A673 (cell line): ENCODE measurements around the gene CCT2. TPM values are rescaled to one million over a fixed set of nuclear protein-coding genes. Genes with fewer than 3 reads are reported as not detected.

Experiments used
- BruUV-seq: library from RNA; stranded (reverse); fragments of 400-500 nt; replicated peaks from 2 replicates; lab custom pipeline; 2021; lab: Mats Ljungman, UMichigan
- CTCF ChIA-PET: fragments of 300-600 bp; sonication (Branson Sonifier 250); formaldehyde crosslinking; loops from one replicate; lab custom pipeline; 2022; ENCODE audit warnings: antibody characterized with exemption; lab: Charles Lee
- POLR2A ChIA-PET: fragments of 300-600 bp; sonication (Branson Sonifier 250); formaldehyde crosslinking; loops from one replicate; lab custom pipeline; 2022; ENCODE audit warnings: antibody characterized with exemption; ENCODE audit not compliant: low non-redundant PET; lab: Charles Lee
- DNase-seq: peaks from one replicate; pipeline ENCODE4 v3.0.0-alpha.2; 2015; ENCODE audit warnings: low spot score
- H3K27ac ChIP-seq: fragments of 200-600 bp; sonication (generic); 2 replicates; pipeline ENCODE4 v1.5.1; 2016; ENCODE audit warnings: mixed run types, low read depth, mild to moderate bottlenecking, mixed read lengths, antibody characterized with exemption, low read length; ENCODE audit not compliant: poor library complexity, severe bottlenecking
- H3K27me3 ChIP-seq: fragments of 200-600 bp; sonication (generic); replicated peaks from 2 replicates; pipeline ENCODE4 v1.6.1; 2017; ENCODE audit warnings: mixed run types, low read depth, mild to moderate bottlenecking, mixed read lengths, antibody characterized with exemption, low read length; ENCODE audit not compliant: insufficient read depth, poor library complexity
- H3K36me3 ChIP-seq: fragments of 200-600 bp; sonication (generic); 2 replicates; pipeline ENCODE4 v1.6.1; 2016; ENCODE audit warnings: mixed run types, mild to moderate bottlenecking, mixed read lengths, antibody characterized with exemption, low read length; ENCODE audit not compliant: insufficient read depth, poor library complexity, severe bottlenecking
- H3K4me1 ChIP-seq: fragments of 200-600 bp; sonication (generic); 2 replicates; pipeline ENCODE4 v1.6.1; 2017; ENCODE audit warnings: mixed run types, mild to moderate bottlenecking, mixed read lengths, antibody characterized with exemption, low read length; ENCODE audit not compliant: insufficient read depth, poor library complexity, severe bottlenecking
- H3K4me3 ChIP-seq: fragments of 200-600 bp; sonication (generic); 2 replicates; pipeline ENCODE4 v1.5.1; 2016; ENCODE audit warnings: low read depth, mixed run types, mild to moderate bottlenecking, mixed read lengths, low read length; ENCODE audit not compliant: poor library complexity, severe bottlenecking
- H3K9me3 ChIP-seq: fragments of 200-600 bp; sonication (generic); 2 replicates; pipeline ENCODE4 v1.6.1; 2016; ENCODE audit warnings: mixed run types, low read depth, mild to moderate bottlenecking, mixed read lengths, antibody characterized with exemption, low read length; ENCODE audit not compliant: poor library complexity, severe bottlenecking
- EZH2 ChIP-seq: fragments of 200-600 bp; sonication (generic); IDR thresholded peaks from 2 replicates; pipeline ENCODE4 v1.6.1; 2017; ENCODE audit warnings: borderline replicate concordance, low read depth, mild to moderate bottlenecking, mixed read lengths, antibody characterized with exemption, low read length; ENCODE audit not compliant: poor library complexity, severe bottlenecking
- intact Hi-C: fragments of 100-400 bp; cut with micrococcal nuclease; formaldehyde crosslinking; loops from one replicate; pipeline ENCODE4 v1.10.0; 2022; ENCODE audit not compliant: unreplicated experiment
- total RNA-seq: library from RNA; stranded (reverse); gene quantifications from 2 replicates; pipeline ENCODE4 v1.2.3, GENCODE V29; 2021
- TF ChIP-seq, protein P1 (sequence below): fragments of 300-800, 200-600 bp; sonication (generic); conservative IDR thresholded peaks from 2 replicates; pipeline ENCODE4 v1.5.1; 2017; ENCODE audit warnings: low read depth, mild to moderate bottlenecking, antibody characterized with exemption, low read length, moderate library complexity, mixed read lengths

Gene CCT2
- total RNA-seq, 1 experiment from 2014 or later: 566 TPM

DNA sequence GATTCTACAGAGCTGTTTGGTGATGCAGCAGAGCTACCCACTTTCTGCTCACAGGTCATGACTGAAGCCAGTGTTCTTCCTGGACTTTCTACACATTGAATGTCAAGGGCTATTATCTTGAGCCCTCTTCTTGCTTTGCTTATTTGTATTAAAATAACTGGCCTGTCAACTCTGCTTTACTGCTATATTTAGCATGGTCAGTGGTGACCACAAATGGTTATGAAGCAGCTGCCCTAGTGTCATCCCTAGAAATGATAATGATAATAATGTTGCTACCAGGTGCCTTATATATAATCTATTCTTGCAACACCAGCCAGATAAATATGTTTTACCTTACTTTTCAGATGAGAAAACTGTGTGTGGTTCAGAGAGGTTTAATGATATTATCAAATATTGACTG, 28.1 kb downstream of the CCT2 start:
- no TSS peak for BruUV-seq
- CTCF ChIA-PET: no interaction called here
- Histone ChIP-seq H3K9me3 (no peaks in the 10 kb centered on the region), H3K27me3 (no peaks in the 10 kb centered on the region), H3K27ac (no peak overlapping the region), H3K4me3 (no peak overlapping the region), H3K36me3 (no peaks in the 10 kb centered on the region), H3K4me1 (no peaks in the 10 kb centered on the region)
- intact Hi-C loops: no loop called here
- TF ChIP-seq, protein P1, sequence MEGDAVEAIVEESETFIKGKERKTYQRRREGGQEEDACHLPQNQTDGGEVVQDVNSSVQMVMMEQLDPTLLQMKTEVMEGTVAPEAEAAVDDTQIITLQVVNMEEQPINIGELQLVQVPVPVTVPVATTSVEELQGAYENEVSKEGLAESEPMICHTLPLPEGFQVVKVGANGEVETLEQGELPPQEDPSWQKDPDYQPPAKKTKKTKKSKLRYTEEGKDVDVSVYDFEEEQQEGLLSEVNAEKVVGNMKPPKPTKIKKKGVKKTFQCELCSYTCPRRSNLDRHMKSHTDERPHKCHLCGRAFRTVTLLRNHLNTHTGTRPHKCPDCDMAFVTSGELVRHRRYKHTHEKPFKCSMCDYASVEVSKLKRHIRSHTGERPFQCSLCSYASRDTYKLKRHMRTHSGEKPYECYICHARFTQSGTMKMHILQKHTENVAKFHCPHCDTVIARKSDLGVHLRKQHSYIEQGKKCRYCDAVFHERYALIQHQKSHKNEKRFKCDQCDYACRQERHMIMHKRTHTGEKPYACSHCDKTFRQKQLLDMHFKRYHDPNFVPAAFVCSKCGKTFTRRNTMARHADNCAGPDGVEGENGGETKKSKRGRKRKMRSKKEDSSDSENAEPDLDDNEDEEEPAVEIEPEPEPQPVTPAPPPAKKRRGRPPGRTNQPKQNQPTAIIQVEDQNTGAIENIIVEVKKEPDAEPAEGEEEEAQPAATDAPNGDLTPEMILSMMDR: no peak
- POLR2A ChIA-PET: no interaction called here
- no peak for DNase-seq

DNA sequence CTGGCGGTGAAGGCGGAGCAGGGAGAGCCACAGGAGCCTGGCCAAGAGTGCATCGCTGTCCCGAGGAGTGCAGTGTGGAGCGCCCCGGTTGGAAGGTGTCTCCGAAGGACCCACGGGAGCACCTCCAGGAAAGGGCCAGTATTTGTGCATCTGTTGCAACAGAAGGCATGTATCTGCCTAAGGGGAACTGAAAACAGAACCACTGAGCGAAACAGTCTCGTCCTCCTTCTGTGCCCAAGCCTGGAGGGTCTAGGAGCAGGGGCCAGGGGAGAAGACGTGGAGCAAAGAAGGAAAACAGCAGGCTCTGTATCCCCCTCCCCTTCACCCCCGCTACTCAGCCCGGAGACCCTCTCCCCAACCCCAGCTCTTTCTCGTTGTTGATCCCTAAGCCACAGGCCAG, 30.8 kb downstream of the CCT2 start:
- BruUV-seq: no TSS peak
- ChIA-PET CTCF (no interaction called here), POLR2A (no interaction called here)
- Histone ChIP-seq H3K36me3 (no peaks in the 10 kb centered on the region), H3K4me3 (no peak overlapping the region), H3K27ac (no peak overlapping the region), H3K9me3 (no peaks in the 10 kb centered on the region), H3K4me1 (peaks cover 19% of the 10 kb centered on the region), H3K27me3 (no peaks in the 10 kb centered on the region)
- intact Hi-C loops: no loop called here
- no peak for DNase-seq
- TF ChIP-seq, protein P1: no peak
- TF ChIP-seq EZH2: no peak

DNA sequence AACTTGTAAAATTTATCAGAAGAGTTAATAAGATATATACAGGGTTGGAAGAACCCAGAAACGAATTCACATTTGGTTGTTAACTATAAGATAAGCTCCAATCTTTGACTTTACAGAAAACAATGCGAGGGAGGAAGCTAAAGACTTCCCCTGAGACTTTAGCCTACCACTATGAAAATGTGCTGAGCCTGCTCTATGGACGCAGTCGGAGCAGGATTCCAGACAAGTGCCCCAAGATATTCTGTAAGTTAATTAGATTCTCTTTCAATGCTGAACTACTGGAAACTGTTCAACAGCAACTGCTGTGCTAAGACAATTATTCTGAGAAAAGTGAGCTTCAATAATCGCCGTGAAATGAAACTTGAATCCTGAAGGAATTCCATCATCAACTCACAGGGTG, 33.8 kb downstream of the CCT2 start:
- POLR2A ChIA-PET: interaction anchor here (0.7 kb wide), 1 partner anchor 91 kb away, joined by 4 read pairs; no protein-coding TSS in a partner anchor

More for the DNA sequence above, 33.8 kb downstream of the CCT2 start:
- intact Hi-C loops: no loop called here
- Histone ChIP-seq H3K36me3 (no peaks in the 10 kb centered on the region), H3K4me3 (no peak overlapping the region), H3K4me1 (peaks cover 19% of the 10 kb centered on the region), H3K27ac (no peak overlapping the region), H3K9me3 (no peaks in the 10 kb centered on the region), H3K27me3 (no peaks in the 10 kb centered on the region)
- TF ChIP-seq, protein P1: no peak
- no peak for TF ChIP-seq EZH2
- CTCF ChIA-PET: no interaction called here
- DNase-seq: peak; percentile 85
- BruUV-seq: no TSS peak
